Gastrocnemius medialis (tissue), 4 donors: ENCODE measurements around the gene ENOX2. TPM values are rescaled to one million over a fixed set of nuclear protein-coding genes. Genes with fewer than 3 reads are reported as not detected.
"Not testable (repeated sequence)": the region's sequence is repeated elsewhere in the genome, so short reads cannot be mapped to it uniquely, and the experiment has no call there.

Source experiments
- ATAC-seq, 2 donors: fragments of 150-250 bp; one replicate each; pipeline ENCODE4 v1.9.1; 2016
- DNase-seq, 2 donors: peaks; one replicate each; pipeline ENCODE4 v3.0.0-alpha.2; 2019
- H3K27ac ChIP-seq, 4 donors: fragments of 200-600 bp; sonication (generic); 1 replicate in 1 of 4; 2 replicates in 3 of 4; pipeline ENCODE4 v1.5.1; 2016 to 2018; ENCODE audit warnings: mild to moderate bottlenecking in 2 of 4, moderate library complexity in 1 of 4
- H3K27me3 ChIP-seq, 3 donors: fragments of 200-600 bp; sonication (generic) in 2 of 3; 1 replicate in 1 of 3; 2 replicates in 2 of 3; pipeline versions ENCODE4 v1.5.1 to v1.6.0; 2016 to 2019; ENCODE audit warnings: mild to moderate bottlenecking in 1 of 3, moderate library complexity in 1 of 3
- H3K36me3 ChIP-seq, 2 donors: fragments of 200-600 bp; sonication (generic) in 1 of 2; one replicate each; pipeline ENCODE4 v1.5.1; 2017 to 2018
- H3K4me1 ChIP-seq, 2 donors: fragments of 200-600 bp; sonication (generic) in 1 of 2; one replicate each; pipeline ENCODE4 v1.5.1; 2016 to 2017; ENCODE audit warnings: mild to moderate bottlenecking in 2 of 2
- H3K4me3 ChIP-seq, 4 donors: fragments of 200-600 bp; sonication (generic) in 3 of 4; 1 replicate in 1 of 4; 2 replicates in 3 of 4; pipeline ENCODE4 v1.5.1; 2016 to 2019; ENCODE audit warnings: mild to moderate bottlenecking in 2 of 4
- H3K9me3 ChIP-seq, 3 donors: fragments of 200-600 bp; sonication (generic) in 2 of 3; 1 replicate in 1 of 3; 2 replicates in 2 of 3; pipeline ENCODE4 v1.5.1; 2016 to 2019
- CTCF ChIP-seq, 5 experiments: fragments of 450-650 bp in 3 of 5; fragments of 200-600 bp in 2 of 5; sonication (generic) in 2 of 5; IDR thresholded peaks in 4 of 5; conservative IDR thresholded peaks in 1 of 5; 1 replicate in 4 of 5; 2 replicates in 1 of 5; pipeline ENCODE4 v1.5.1; 2016 to 2019; ENCODE audit warnings: antibody characterized with exemption in 5 of 5, mild to moderate bottlenecking in 3 of 5, moderate library complexity in 3 of 5
- POLR2A ChIP-seq, 2 donors: fragments of 450-650 bp; IDR thresholded peaks; one replicate each; pipeline ENCODE4 v1.6.1; 2017; ENCODE audit warnings: antibody characterized with exemption in 2 of 2, mild to moderate bottlenecking in 2 of 2, moderate library complexity in 2 of 2
- in situ Hi-C, 4 donors: fragments of 200-750 bp; cut with MboI; loops; one replicate each; pipeline versions ENCODE4 v1.15.0 to v1.8.0; 2017; ENCODE audit warnings: low sequenced_read_pairs in 4 of 4
- intact Hi-C: fragments of 100-400 bp; cut with DNase I; formaldehyde crosslinking; loops from one replicate; pipeline ENCODE4 v1.15.1; 2023; ENCODE audit warnings: low total_unique reads
- total RNA-seq, 4 donors: library from RNA; depleted of rRNA; stranded (reverse); fragments of >200 nt; gene quantifications; one replicate each; pipeline versions ENCODE4 v1.1.0 to v1.2.3, GENCODE V29; 2016

The ENOX2 gene
- total RNA-seq, 4 donors from 2014 or later = 7.2 to 10.9 (median 7.9) TPM

GRCh38 chrX:130803537-130803936, 99.5 kb downstream of the ENOX2 start:
- no peak overlapping the region for H3K4me3 ChIP-seq
- H3K36me3 ChIP-seq = no peaks in the 10 kb centered on the region
- intact Hi-C loops = no loop called here
- TF ChIP-seq CTCF (IDR thresholded peaks at IDR 0.05 in 4 of 5, conservative IDR thresholded peaks at IDR 0.05 in 1 of 5) (no peak), POLR2A (IDR thresholded peaks at IDR 0.05) (no peak)
- no peaks in the 10 kb centered on the region for H3K27me3 ChIP-seq
- H3K4me1 ChIP-seq = no peaks in the 10 kb centered on the region
- ATAC-seq = no peak
- H3K27ac ChIP-seq = no peak overlapping the region
- in situ Hi-C loops = no loop called here
- H3K9me3 ChIP-seq = no peaks in the 10 kb centered on the region
- DNase-seq = no peak

- no peaks in the 10 kb centered on the region for H3K36me3 ChIP-seq
- intact Hi-C loops = no loop called here
- H3K4me3 ChIP-seq = no peak overlapping the region
- no peak overlapping the region for H3K27ac ChIP-seq
- H3K27me3 ChIP-seq = no peaks in the 10 kb centered on the region
- no peaks in the 10 kb centered on the region for H3K4me1 ChIP-seq
- no peak for ATAC-seq
- TF ChIP-seq CTCF (IDR thresholded peaks at IDR 0.05 in 4 of 5, conservative IDR thresholded peaks at IDR 0.05 in 1 of 5) (no peak), POLR2A (IDR thresholded peaks at IDR 0.05) (no peak)
- in situ Hi-C loops = no loop called here
- no peak for DNase-seq
- no peaks in the 10 kb centered on the region for H3K9me3 ChIP-seq
Measured at GRCh38 chrX:130801901-130802300, 101.1 kb downstream of the ENOX2 start.

GRCh38 chrX:130799393-130799792, 103.6 kb downstream of the ENOX2 start:
- DNase-seq = no peak
- no peaks in the 10 kb centered on the region for H3K27me3 ChIP-seq
- no peak overlapping the region for H3K27ac ChIP-seq
- in situ Hi-C loops (no loop called here), intact Hi-C loops (no loop called here)
- TF ChIP-seq POLR2A (IDR thresholded peaks at IDR 0.05) (no peak), CTCF (IDR thresholded peaks at IDR 0.05 in 4 of 5, conservative IDR thresholded peaks at IDR 0.05 in 1 of 5) (no peak)
- ATAC-seq = no peak
- no peaks in the 10 kb centered on the region for H3K4me1 ChIP-seq
- no peaks in the 10 kb centered on the region for H3K9me3 ChIP-seq
- no peak overlapping the region for H3K4me3 ChIP-seq
- H3K36me3 ChIP-seq = no peaks in the 10 kb centered on the region

- no peak for TF ChIP-seq CTCF (IDR thresholded peaks at IDR 0.05 in 4 of 5, conservative IDR thresholded peaks at IDR 0.05 in 1 of 5)
- TF ChIP-seq POLR2A (IDR thresholded peaks at IDR 0.05) = no peak
- Histone ChIP-seq H3K27me3 (no peaks in the 10 kb centered on the region), H3K9me3 (no peaks in the 10 kb centered on the region), H3K36me3 (no peaks in the 10 kb centered on the region), H3K4me3 (no peak overlapping the region), H3K4me1 (no peaks in the 10 kb centered on the region), H3K27ac (no peak overlapping the region)
- intact Hi-C loops = no loop called here
- ATAC-seq (no peak), DNase-seq (no peak)
- in situ Hi-C loops = no loop called here
Measured at GRCh38 chrX:130793975-130794374, 109.0 kb downstream of the ENOX2 start.

GRCh38 chrX:130791870-130792269, 111.1 kb downstream of the ENOX2 start:
- H3K27me3 ChIP-seq, H3K4me1 ChIP-seq, DNase-seq, intact Hi-C loops, H3K4me3 ChIP-seq, H3K36me3 ChIP-seq, in situ Hi-C loops, H3K27ac ChIP-seq, H3K9me3 ChIP-seq, ATAC-seq: not testable (repeated sequence)
